DND-41 (cell line): Measurements from ENCODE around the gene SEC16A.

Experiments used
- ATAC-seq: fragments of 200-7000 bp; cut with Tn5 transposase; 3 replicates; pipeline ENCODE4 v1.9.1; 2021; ENCODE audit warnings: low read depth; ENCODE audit not compliant: insufficient read depth
- DNase-seq: peaks from one replicate; pipeline ENCODE4 v3.0.0-alpha.2; 2020
- H2AFZ ChIP-seq: 2 replicates; pipeline ENCODE4 v1.6.0; 2012; ENCODE audit warnings: low read depth, low read length
- H3K27ac ChIP-seq: 2 replicates; pipeline ENCODE4 v1.5.1; 2012; ENCODE audit warnings: low read length, inconsistent platforms
- H3K27me3 ChIP-seq: fragments of 200-600 bp; sonication (generic); 2 replicates; pipeline ENCODE4 v1.6.0; 2012; ENCODE audit warnings: low read length, mild to moderate bottlenecking, inconsistent platforms; ENCODE audit not compliant: insufficient read depth, poor library complexity
- H3K36me3 ChIP-seq: 2 replicates; pipeline ENCODE4 v1.5.1; 2012; ENCODE audit warnings: low read length, inconsistent platforms; ENCODE audit not compliant: insufficient read depth
- H3K4me1 ChIP-seq: 2 replicates; pipeline ENCODE4 v1.5.1; 2012; ENCODE audit warnings: mild to moderate bottlenecking, low read length; ENCODE audit not compliant: insufficient read depth
- H3K4me2 ChIP-seq: 2 replicates; pipeline ENCODE4 v1.6.0; 2012; ENCODE audit warnings: mild to moderate bottlenecking, moderate library complexity, low read length, inconsistent platforms; ENCODE audit not compliant: insufficient read depth
- H3K4me3 ChIP-seq, 2 experiments: fragments of 200-600 bp in 1 of 2; shearing (Covaris generic) in 1 of 2; 2 replicates each; pipeline ENCODE4 v1.5.1; 2012 to 2016; ENCODE audit warnings: inconsistent platforms in 2 of 2, low read length in 2 of 2, mild to moderate bottlenecking in 2 of 2, low read depth in 1 of 2, moderate library complexity in 1 of 2
- H3K79me2 ChIP-seq: 2 replicates; pipeline ENCODE4 v1.6.0; 2012; ENCODE audit warnings: low read length, inconsistent platforms; ENCODE audit not compliant: insufficient read depth
- H3K9ac ChIP-seq: 2 replicates; pipeline ENCODE4 v1.6.0; 2012; ENCODE audit warnings: low read depth, mild to moderate bottlenecking, inconsistent platforms, low read length, moderate library complexity
- H3K9me3 ChIP-seq: 2 replicates; pipeline ENCODE4 v1.5.1; 2012; ENCODE audit warnings: low read length, moderate library complexity, mild to moderate bottlenecking, inconsistent platforms; ENCODE audit not compliant: insufficient read depth, severe bottlenecking
- H4K20me1 ChIP-seq: 2 replicates; pipeline ENCODE4 v1.6.0; 2012; ENCODE audit warnings: low read length; ENCODE audit not compliant: insufficient read depth
- EZH2 ChIP-seq: IDR thresholded peaks from 3 replicates; pipeline ENCODE4 v1.6.1; 2012; ENCODE audit warnings: borderline replicate concordance, low read depth, mild to moderate bottlenecking, moderate library complexity, low read length, inconsistent platforms; ENCODE audit not compliant: severe bottlenecking
- TF ChIP-seq, protein P1 (sequence below): IDR thresholded peaks from 2 replicates; pipeline ENCODE4 v1.5.1; 2012; ENCODE audit warnings: borderline replicate concordance, low read length, moderate library complexity, mild to moderate bottlenecking; ENCODE audit not compliant: poor library complexity, severe bottlenecking; ENCODE audit errors: extremely low read depth

SEC16A gene

DNA sequence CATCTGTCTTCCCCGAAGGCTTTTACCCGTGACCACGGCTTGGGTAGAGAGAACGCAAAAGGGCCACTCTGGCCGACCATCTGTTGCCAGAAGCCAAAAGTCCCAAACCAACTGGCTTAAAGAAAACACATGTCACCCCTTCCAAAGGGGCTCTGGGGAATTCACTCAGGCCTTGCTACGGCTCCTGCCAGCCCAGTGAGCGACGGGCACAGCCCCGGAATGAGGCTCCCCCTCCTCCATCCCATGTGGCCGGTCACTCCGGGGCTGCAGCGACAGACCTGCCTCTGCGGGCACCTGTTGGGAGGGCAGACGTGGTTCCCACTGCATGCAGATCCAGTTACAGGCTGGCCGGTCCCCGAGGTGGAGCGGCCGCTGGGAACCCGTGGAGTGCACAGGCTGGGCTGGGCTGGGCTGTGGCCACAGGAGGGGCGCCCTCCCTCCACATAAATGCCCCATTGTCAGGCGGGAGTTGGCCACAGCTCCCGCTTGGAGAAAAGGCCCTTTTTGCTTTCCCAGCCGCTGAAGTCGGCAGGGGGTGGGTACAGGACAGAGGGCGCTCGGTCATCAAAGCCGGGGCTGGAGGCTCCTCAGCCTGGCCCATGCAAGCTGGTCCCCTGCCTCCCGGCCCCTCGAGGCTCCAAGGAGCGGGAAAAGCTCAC is 43.1 kb upstream of the SEC16A start:
- Histone ChIP-seq H3K4me3 (no peak overlapping the region), H4K20me1 (peaks cover 92% of the 10 kb centered on the region), H2AFZ (no peak overlapping the region), H3K4me1 (peaks cover 18% of the 10 kb centered on the region; the same call in 1 of the 2 replicates), H3K27me3 (no peaks in the 10 kb centered on the region), H3K9me3 (no peaks in the 10 kb centered on the region), H3K4me2 (no peak overlapping the region), H3K9ac (no peak overlapping the region), H3K36me3 (peaks cover 88% of the 10 kb centered on the region), H3K79me2 (peaks cover 97% of the 10 kb centered on the region), H3K27ac (no peak overlapping the region)
- ATAC-seq (no peak), DNase-seq (no peak)
- TF ChIP-seq EZH2 = no peak
- TF ChIP-seq, protein P1, sequence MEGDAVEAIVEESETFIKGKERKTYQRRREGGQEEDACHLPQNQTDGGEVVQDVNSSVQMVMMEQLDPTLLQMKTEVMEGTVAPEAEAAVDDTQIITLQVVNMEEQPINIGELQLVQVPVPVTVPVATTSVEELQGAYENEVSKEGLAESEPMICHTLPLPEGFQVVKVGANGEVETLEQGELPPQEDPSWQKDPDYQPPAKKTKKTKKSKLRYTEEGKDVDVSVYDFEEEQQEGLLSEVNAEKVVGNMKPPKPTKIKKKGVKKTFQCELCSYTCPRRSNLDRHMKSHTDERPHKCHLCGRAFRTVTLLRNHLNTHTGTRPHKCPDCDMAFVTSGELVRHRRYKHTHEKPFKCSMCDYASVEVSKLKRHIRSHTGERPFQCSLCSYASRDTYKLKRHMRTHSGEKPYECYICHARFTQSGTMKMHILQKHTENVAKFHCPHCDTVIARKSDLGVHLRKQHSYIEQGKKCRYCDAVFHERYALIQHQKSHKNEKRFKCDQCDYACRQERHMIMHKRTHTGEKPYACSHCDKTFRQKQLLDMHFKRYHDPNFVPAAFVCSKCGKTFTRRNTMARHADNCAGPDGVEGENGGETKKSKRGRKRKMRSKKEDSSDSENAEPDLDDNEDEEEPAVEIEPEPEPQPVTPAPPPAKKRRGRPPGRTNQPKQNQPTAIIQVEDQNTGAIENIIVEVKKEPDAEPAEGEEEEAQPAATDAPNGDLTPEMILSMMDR = no peak

DNA sequence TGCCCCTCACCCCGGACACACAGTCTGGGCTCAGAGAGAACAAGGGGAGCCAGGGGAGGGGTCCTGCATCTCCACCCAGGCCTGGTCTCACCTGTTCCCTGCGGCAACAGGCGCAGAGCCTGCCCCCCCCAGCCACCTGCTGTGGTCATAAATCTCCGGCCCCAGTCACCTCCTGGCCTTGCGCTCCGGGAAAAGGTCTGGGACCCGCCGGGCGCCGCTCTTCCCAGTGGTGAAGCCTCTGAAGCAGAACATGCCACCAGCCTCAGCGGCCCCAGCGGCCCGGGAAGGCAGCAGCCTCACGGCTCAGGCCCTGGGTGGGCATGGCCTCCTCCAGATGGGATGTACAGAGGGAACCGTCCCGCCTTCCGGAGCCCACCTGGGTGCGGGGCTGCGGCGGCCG is 42.4 kb upstream of the SEC16A start:
- ATAC-seq (no peak), DNase-seq (no peak)
- Histone ChIP-seq H3K4me2 (no peak overlapping the region), H3K9ac (no peak overlapping the region), H3K4me3 (no peak overlapping the region), H3K27me3 (no peaks in the 10 kb centered on the region), H3K9me3 (no peaks in the 10 kb centered on the region), H4K20me1 (peaks cover 92% of the 10 kb centered on the region), H3K79me2 (peaks cover 97% of the 10 kb centered on the region), H3K36me3 (peaks cover 88% of the 10 kb centered on the region), H2AFZ (no peak overlapping the region), H3K4me1 (0 out of 2 replicates have a peak, but pooled peaks cover 12% of the 10 kb centered on the region), H3K27ac (no peak overlapping the region)
- no peak for TF ChIP-seq EZH2
- TF ChIP-seq, protein P1 = no peak

DNA sequence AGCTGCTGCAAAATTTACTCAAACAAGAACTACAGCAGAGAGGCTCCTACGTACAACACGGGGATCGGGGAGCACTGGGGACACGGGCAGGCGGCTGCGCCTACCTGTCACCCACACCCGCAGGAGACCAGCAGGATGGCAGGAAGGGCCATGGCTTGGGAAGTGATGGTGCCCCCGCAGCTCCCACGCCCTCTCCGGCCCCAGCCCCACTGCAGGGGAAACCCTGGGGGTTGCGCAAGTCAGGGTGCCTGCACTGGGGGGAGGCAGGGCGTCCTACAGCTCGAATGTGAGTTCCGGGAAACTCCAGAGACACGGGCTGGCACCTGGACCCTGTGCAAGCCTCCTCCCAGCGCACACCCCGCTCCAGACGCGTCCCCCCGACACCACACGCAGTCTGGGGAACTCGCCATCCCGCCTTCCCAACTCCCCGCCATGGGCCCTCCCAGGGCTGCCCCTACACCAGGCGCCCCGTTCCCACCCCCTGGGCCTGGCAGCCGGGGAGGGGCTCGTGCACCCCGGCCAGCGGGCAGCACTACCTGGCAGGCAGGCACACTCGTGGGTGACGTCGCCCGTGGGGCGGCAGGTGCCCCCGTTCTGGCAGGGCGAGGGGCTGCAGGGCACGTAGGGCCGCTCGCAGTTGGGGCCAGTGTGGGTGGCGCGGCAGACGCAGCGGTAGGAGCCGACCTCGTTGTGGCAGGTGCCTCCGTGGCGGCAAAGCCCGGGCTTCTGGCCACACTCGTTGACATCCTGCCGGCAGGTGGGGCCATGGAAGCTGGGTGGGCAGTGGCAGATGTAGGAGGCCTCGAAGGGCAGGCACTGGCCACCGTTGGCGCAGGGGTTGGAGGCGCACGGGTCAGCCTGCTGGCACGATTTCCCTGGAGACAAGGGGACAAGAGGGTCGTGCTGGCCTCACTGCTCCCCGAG is 39.7 kb upstream of the SEC16A start:
- H3K4me2 ChIP-seq = no peak overlapping the region
- H3K27me3 ChIP-seq = no peaks in the 10 kb centered on the region
- H3K9me3 ChIP-seq = no peaks in the 10 kb centered on the region
- peaks cover 93% of the 10 kb centered on the region for H4K20me1 ChIP-seq
- no peak overlapping the region for H3K9ac ChIP-seq
- peaks cover 96% of the 10 kb centered on the region for H3K79me2 ChIP-seq
- no peak overlapping the region for H2AFZ ChIP-seq
- TF ChIP-seq, protein P1 = no peak
- no peak for TF ChIP-seq EZH2
- no peak for ATAC-seq
- H3K36me3 ChIP-seq = peaks cover 96% of the 10 kb centered on the region
- no peak overlapping the region for H3K27ac ChIP-seq
- no peak overlapping the region for H3K4me3 ChIP-seq
- no peak for DNase-seq
- H3K4me1 ChIP-seq = no peaks in the 10 kb centered on the region
